ENCODE results near the gene ANO9.
"Not testable (repeated sequence)": the region's sequence is repeated elsewhere in the genome, so short reads cannot be mapped to it uniquely, and the experiment has no call there.

Gene ANO9

DNA sequence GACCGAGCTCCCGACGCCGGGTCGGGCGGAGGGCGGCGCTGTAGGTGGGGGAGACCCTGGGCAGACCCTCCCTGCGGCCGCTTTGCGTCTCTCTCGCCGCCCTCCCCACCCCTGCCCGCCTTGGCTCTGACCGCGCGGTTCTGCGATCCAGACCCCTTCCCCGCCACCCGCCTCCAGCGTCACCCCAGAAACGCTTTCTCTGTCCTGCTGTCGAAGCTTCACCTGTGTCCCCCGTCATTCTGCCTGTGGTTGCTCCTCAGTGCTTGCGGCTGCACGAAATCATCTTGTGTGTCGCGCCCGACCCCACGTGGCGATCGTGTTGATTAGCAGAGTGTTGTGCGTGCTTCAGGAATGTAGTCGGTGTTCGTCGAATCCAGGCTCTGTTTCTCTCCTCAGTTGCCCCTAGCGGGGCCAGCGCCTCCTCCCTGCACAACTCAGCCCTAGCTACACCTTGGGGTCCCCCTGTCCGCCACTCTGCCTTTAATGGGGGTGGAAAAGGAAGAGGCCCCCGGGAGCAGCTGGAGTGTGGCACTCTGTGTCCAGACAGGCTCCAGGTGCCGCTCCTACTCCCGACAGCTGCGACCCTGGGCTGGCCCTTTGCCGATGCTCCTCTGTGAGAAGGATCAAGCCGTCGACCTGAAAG, 9.1 kb upstream of the ANO9 start:
- DNase-seq = no peak

DNA sequence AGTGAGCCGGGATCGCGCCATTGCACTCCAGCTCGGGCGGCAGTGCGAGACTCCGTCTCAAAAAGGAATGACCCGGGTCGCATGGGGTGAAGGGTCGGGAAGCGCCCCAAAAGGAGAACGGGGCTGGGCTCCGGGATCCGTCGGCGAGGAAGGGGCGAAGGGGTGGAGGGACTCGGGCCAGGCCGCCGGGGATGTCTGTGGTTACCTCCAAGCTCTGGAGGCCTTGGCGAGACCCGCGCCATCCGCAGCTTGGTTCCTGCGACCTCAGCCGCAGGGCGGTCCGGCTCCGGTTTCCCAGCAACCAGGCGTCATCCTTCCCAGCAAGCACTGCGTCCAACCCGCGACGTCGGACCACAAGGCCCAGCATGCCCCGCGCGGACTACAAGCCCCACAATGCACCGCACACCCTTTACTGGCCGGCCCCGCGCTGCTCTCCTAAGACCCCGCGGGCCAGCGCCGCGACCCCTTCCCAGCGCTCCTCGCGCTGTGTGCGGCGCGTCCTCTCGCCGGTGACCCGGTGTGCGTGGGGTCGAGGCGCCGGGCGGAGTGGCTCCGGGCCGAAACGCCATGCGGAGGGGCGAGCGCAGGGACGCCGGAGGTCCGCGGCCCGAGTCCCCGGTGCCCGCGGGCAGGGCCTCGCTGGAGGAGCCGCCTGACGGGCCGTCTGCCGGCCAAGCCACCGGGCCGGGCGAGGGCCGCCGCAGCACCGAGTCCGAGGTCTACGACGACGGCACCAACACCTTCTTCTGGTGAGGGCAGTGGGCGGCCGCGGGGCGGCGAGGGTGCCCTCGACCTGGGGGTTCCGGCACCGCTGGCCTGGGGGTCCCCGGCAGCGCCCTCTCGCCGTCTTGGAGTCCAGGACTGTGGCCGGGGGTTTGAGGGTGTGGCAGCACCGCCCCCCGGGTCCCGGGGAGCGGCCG, 8.3 kb upstream of the ANO9 start, which contains the start of gene PTDSS2:
PTDSS2 (plus strand) TSS at position 391 of the 920 bp plus-strand sequence; CDS start at position 568, 177 bp downstream.
- DNase-seq = peak; percentile 90

DNA sequence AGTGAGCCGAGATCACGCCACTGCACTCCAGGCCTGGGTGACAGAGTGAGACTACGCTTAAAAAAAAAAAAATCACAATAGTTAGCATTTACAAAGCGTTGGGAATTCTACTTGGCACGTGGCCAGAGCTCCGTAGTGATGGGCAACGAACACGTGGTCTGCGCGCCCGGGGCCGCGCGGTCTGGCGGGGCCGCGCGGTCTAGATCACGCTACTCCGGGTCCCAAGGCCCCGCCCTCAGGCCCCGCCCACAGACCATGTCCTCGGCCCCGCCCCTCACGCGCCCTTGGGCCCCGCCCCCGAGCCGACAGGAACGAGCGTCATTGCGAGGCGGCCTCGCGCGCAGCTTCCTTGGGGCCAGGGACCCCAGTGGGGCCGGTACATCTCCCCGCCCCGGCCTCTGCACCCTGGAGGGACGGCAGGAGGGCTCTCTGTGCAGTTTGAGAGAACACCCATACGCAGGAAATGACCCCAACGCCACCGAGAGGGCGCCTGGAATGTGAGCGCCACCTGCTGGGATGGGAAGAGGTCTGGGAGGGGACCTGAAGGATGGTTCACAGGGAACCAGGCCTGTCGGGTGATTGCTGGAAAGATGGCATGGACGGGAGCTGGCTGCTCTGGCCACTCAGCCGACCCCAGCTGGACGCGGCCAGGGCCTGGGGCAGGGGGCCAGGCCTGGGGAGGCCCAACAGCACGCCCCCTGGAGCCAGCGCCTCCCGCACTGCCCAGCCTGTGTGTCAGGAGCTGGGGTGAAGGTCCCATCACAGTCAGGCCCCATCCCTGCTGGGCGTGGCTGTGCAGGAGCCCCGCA, 6.3 kb upstream of the ANO9 start:
- peak; percentile 93 for DNase-seq

DNA sequence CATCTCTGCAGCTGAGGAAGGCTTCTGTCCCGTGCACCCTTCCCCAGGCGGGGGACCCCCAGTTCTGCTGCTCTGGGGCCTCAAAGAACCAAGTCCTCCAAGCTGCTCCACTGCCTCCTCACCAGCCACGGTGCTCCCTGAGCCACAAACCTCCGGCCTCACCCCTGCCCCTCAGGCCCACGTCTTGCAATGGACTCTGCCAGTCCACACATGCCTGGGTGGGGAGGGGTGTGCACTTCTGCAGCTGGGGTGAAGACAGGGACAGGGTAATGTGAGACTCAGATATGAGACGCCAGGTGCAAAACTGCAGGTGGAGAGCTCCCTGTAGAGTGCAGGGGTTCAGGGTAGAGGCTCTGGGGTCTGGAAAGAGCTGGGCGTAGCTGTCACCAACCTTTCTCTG, 5.1 kb upstream of the ANO9 start:
- no peak for DNase-seq

DNA sequence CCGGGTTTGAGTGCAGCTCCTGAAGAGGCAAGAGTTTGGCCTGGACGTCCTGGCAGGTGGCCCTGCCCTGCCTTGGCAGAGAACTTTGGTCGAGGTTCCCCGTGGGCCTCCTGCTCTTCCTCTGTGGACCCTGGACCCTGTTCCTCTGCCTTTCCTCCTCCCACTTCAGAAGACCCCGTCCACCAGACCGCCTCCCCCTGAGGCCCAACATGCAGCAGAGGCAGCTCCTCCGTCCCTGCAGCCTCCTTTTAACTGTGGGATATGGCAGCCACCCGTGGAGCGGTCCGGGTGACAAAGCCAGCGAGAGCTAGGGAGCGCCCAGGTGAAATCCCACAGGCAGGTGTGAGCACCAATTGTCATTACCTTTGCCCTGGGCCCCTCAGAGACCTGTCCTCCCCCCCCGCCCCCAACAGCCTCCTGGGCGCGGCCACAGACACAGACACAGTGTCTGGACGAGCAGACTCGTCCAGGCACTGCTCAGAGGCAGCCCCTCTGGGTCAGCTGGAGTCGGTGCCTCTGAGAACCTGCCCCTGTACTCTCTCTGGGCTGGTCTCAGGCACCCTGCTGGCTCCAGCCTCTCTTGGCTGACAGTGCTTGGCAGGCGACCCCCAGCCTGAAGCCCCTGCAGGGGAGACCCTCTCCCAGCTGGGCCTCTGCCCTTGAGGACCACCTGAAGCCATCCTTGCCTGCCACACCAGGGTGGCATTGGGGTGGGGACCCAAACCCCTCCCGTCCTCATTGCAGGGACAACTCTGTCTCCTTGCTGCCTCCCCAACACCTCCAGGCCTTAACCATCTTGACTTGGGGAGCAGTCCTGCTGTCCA, 4.2 kb upstream of the ANO9 start:
- no peak for DNase-seq

DNA sequence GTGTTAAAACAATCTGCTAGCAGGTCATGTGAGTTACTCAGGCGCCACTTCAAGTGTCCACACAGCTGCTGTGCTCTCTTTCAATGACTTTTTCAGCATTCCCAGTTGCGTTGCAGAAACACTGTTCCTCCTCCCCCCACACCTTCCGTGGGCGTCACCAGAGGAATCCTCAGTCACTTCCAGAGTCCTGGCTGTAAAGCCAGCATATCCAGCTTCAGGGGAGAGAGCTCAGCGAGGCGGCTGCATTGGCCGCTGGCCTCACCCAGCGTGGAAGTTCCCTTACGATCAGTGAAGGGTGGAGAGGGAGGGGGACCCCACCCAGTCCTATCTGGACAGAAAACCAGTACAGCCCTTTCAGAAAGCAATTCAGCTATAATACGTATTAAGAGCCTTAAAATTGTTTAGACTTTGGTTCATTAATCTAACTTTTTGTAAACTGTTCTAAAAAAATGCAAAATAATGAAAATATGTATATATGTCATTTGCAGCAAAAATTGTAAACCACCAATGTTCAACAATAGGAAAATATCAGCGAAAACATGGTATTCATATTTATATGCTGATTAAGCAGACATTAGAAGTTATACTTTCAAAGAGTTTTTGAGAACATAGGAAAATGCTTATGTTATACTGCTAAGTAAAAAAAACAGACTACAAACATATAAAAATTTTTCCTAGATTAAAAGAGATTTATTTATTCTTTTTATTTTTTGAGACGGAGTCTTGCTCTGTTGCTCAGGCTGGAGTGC, 2.8 kb upstream of the ANO9 start:
- DNase-seq = no peak

DNA sequence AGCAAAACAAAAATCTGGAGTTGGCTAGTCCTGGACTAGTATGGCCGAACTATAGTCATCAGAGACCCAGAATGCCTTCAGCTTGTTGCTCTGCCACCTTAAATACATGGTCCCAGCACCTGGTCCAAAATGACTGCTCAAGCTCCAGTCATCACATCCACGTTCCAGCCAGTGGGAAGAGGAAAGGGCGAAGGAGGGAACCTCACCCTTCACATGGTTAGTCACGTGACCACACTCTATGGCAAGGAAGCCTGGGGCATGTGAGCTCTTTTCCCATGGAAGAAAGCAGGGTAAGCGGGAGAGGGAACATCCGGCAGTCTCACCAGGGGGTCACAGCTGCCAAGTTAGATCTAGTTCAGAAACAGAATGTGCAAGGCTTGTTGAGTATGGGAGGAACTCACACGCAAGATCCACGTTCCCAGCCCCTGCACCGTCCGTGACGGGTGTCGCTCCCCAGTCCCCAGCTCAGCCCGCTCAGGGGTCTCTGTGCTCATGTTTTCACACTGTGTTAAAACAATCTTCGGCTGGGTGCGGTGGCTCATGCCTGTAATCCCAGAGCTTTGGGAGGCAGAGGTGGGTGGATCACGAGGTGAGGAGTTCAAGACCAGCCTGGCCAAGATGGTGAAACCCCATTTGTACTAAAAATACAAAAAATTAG, 1.9 kb upstream of the ANO9 start:
- no peak for DNase-seq

DNA sequence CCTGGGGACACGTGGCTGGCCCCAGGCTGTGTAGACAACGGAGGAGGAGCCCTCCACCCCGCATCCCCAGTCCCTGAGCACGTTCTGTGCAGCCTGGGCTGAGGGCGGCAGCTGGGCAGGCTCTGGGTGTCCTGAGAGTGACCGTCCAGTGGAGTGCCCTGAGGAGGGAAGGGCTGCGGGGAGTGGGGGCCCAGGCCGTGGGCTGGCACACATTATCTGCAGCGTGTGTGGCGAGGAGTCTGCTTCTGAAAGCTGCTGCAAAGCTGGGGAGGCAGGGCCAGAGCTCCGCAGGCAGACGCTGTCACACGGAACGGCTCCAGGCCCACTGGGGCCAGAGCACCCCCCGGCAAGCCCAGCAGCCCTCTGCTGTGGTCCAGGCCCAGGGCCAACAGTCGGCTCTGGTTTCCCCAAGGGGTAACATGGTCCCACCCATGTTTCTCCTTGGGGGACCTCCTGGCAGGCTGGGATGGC, 835 bp upstream of the ANO9 start:
- no peak for DNase-seq

DNA sequence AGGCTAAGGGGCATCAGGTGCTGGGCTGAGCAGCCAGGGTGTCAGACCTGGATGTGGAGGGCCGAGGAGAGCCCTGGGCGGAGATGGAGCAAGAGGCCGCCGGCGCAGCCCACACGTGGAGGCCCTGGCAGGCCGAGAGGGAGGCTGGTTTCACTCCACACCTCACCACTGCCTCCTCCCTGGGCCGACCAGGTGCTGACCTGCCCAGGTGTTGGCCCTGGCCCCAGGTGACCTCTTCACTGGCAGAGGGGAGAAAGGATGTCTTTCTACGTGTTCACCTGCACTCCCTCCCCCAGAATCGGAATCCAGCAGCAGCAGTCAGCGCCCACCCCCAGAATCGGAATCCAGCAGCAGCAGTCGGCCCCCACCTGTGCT, 781 bp downstream of the ANO9 start:
- DNase-seq = no peak

DNA sequence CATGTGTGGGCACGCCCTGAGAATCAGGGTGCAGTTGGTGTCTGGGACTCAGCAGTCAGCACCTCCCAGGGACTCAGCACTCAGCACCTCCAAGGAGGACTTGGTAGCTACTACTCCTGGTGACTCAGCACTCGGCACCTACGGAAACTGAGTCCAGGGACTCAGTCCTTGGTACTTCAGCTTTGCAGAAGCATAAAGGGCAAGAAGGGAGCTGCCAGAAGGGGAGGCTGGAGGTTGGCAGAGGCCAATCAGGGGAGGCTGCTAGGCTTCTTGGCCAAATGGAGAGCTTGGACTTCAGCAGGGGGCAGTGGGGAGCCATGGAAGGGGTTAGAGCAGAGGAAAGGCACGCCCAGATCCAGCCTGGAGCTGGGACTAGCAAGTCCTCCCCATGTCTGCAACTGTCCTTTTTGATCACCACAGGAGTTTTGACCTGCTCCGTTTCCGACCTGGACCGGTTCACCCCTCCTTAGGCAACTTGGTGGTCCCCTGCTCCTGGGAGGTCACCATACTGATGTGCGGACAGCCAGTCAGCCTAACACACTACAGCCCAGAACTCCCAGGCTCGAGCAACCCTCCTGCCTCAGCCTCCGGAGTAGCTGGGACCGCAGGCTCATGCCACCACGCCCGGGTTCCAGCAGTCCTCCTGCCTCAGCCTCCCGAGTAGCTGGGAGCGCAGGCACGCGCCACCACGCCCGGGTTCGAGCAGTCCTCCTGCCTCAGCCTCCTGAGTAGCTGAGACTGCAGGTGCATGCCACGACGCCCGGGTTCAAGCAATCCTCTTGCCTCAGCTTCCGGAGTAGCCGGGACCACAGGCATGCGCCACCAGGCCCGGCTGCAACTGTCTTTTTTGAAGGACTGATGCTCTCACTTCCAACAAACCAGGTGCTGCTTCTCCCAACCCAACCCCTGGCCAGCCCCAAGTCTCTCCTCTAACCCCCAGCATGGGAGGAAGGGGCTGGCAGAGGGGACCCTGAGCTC, 1.5 kb downstream of the ANO9 start:
- no peak for DNase-seq

DNA sequence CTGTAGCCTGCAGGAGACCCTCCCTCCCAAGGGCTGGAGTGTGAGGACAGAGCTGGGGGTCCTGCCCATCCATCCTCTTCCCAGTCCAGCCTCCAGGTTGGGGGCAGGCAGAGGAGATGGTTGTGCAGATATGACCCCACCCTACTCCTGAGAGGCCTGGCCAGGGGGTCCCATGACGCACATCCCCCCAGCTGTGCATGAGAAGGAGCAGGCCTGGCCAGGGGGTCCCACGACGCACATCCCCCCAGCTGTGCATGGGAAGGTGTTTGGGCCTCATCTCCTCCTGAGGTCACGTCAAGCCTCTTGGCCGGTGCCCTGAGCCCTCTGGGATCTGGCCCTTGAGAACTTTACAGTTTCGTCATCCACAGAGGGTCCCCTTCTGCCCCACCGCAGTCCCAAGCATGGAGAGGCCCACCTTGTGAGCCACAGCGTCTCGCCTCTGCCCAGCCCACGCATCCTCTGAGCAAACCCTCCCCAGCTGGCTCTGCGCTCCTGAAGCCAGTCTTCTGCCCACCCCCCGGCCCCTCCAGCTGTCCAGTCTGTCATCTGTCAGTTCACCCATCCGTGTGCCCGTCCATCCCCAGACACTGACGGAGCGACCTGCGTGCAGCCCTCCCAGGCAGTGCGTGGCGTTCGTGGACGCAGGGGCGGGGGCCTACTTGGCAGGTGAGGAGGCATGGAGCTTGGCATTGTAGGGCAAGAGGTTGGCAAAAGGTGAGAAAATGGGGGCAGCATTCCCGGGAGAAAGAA, 2.3 kb downstream of the ANO9 start:
- no peak for DNase-seq

DNA sequence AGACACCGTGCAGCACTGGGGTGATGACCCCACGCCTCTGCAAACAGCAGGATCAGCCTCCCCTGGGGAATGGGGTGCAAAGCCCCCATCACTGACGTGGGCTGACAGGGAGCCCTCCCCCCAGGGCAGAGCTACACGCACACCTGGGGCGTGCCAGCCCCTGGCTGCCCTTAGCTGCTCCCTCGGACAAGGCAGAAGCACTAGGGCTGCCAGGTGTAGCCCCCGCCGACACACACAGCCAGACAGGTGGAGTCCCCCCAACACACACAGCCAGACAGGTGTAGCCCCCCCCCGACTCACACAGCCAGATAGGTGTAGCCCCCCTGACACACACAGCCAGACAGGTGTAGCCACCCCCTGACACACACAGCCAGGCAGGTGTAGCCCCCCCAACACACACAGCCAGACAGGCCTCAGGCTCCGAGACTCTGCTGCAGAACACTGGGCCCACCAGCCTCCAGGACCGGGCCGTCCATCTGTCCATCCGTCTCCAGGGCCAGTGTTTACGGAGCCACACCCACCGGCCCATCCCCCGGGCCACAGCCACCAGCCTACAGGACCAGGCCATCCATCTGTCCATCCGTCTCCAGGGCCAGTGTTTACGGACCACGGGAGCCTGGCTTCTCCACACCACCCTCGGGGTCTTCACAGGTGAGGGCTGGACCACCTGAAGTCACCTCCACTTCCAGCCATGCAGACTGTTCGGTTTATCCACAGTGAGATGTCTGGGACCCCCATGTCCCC, 3.5 kb downstream of the ANO9 start:
- DNase-seq = no peak

DNA sequence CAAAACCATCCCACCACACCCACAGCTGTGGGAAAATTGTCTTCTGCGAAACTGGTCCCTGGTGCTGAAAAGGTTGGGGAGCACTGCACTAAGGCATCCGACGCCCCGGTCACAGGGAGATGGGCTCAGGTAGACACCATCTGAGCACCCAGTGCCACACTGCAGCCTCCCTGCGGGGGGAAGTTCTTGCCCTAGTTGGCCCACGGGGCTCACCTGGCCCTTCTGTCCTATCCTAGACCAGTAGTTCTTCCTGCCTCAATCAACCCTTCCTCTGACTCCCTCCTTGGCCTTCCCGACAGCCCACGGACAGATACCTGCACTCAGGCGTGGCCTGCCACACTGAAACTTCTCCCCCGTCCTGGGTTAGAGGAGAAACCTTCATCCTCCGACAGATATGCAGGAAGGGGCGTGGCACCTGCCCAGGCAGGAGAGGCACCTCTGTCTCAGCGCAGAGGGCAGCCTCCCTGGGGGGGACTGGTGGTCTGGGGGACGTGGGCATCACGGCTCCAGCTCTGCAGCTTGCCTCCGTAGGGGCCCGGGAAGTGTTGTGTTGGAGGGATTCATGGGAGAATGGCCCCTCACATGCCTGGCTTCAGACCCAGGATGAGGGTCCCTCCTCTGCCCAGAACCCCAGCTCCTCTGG, 4.5 kb downstream of the ANO9 start:
- no peak for DNase-seq

DNA sequence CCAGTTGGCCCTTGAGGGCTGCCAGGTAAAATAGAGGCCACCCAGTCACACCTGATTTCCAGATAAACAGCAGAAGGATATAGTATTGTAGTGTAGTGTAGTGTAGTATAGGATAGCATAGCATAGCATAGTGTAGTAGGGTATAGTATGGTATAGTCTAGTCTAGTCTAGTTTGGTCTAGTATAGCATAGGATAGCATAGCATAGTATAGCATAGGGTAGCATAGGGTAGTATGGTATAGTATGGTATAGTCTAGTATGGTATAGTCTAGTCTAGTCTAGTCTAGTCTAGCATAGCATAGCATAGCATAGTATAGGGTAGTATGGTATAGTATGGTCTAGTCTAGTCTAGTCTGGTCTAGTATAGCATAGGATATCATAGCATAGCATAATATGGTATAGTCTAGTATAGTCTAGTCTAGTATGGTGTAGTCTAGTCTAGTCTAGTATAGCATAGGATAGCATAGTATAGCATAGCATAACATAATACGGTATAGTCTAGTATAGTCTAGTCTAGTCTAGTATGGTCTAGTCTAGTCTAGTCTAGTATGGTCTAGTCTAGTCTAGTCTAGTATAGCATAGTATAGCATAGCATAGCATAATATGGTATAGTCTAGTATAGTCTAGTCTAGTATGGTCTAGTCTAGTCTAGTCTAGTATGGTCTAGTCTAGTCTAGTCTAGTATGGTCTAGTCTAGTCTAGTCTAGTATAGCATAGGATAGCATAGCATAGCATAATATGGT, 6.6 kb downstream of the ANO9 start:
- not testable (repeated sequence) for DNase-seq

DNA sequence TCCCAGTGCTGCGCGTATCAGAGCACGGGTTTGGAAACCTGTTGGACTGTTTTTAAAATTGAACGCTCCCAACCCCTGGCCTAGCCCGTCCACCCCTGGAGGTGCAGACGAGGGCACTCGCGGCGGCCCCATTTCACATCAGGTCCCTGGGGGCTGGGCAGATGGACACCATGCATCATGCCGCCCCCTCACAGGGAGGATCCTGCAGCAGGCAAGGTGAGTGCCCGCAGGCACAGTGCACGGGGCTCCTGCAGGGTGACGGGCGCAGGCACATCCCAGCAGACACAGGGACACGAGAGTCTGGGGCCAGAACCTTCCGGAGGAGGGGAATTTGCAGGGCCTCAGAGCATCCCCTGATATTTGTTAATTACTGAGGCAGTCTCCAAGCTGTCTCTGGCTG, 7.3 kb downstream of the ANO9 start:
- no peak for DNase-seq

DNA sequence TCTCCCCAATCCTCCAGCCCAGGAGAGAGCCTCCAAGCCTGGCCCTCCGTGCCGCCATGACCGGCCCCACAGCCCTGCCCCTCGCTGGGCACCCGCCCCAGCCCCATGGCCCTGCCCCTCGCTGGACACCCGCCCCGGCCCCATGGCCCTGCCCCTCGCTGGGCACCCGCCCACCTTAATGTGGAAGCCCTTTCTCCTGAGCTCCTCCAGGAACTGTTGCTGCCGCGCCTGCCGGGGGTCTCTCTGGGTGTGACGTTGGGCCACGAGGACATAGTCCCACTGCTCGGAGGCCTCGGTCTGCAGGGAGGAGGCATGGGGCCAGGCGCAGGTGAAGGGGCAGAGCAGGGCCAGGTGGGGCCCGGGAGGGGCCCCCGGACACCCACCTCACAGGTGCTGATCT, 8.2 kb downstream of the ANO9 start:
- no peak for DNase-seq

DNA sequence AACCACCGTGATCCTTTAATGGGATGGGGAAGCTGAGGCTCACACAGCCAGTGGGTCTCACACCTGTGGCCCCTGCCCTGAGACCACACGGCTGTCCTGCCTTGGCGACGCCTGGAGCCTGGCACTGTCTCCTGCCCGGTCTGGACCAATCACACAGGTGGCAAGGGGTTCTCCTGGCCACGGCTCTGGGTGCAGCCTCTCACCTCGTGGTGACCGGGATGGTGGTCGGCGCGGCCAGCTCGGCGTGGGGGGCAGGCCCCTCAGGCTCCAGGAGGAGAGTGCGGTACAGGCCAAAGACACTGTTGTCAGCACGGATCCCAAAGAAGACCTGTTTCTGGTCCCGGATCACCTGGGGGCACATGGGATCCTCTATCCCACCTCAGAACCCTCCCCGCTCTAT, 8.7 kb downstream of the ANO9 start:
- DNase-seq = no peak
